CD14-positive monocyte (primary cell): ENCODE measurements around the gene CKS2. TPM values are rescaled to one million over a fixed set of nuclear protein-coding genes. Genes with fewer than 3 reads are reported as not detected.

Experiments used
- DNase-seq, 3 donors: peaks; one replicate each; pipeline ENCODE4 v3.0.0-alpha.2; 2011 to 2022
- H2AFZ ChIP-seq: 2 replicates; pipeline ENCODE4 v1.6.0; 2012; ENCODE audit warnings: mild to moderate bottlenecking, low read depth, low read length, inconsistent platforms; ENCODE audit not compliant: insufficient read depth, poor library complexity, severe bottlenecking
- H3K27ac ChIP-seq, 2 donors: 1 replicate in 1 of 2; 2 replicates in 1 of 2; pipeline ENCODE4 v1.5.1; 2012 to 2013; ENCODE audit warnings: low read length in 2 of 2, control low read depth in 1 of 2, inconsistent platforms in 1 of 2, low read depth in 1 of 2, mild to moderate bottlenecking in 1 of 2
- H3K27me3 ChIP-seq, 2 donors: one replicate each; pipeline versions ENCODE4 v1.6.0 to v1.6.1; 2011 to 2013; ENCODE audit warnings: low read length in 2 of 2; ENCODE audit not compliant: control insufficient read depth in 2 of 2, insufficient read depth in 2 of 2
- H3K36me3 ChIP-seq, 2 donors: replicated peaks in 1 of 2; 1 replicate in 1 of 2; 2 replicates in 1 of 2; pipeline versions ENCODE4 v1.5.1 to v1.6.1; 2012 to 2013; ENCODE audit warnings: low read length in 2 of 2, control low read depth in 1 of 2, inconsistent platforms in 1 of 2, mild to moderate bottlenecking in 1 of 2; ENCODE audit not compliant: insufficient read depth in 2 of 2, control insufficient read depth in 1 of 2
- H3K4me1 ChIP-seq, 2 donors: 1 replicate in 1 of 2; 2 replicates in 1 of 2; pipeline versions ENCODE4 v1.5.1 to v1.6.1; 2012 to 2013; ENCODE audit warnings: low read length in 2 of 2, control low read depth in 1 of 2, inconsistent platforms in 1 of 2, mild to moderate bottlenecking in 1 of 2, moderate library complexity in 1 of 2; ENCODE audit not compliant: insufficient read depth in 2 of 2, control insufficient read depth in 1 of 2
- H3K4me2 ChIP-seq: replicated peaks from 2 replicates; pipeline ENCODE3; 2012; ENCODE audit warnings: low read length, moderate library complexity, mild to moderate bottlenecking; ENCODE audit not compliant: poor library complexity, severe bottlenecking; ENCODE audit errors: extremely low read depth
- H3K4me3 ChIP-seq, 3 experiments: fragments of 200-600 bp in 1 of 3; sonication (generic) in 1 of 3; replicated peaks in 1 of 3; 1 replicate in 2 of 3; 2 replicates in 1 of 3; pipeline ENCODE4 v1.5.1; 2011 to 2013; ENCODE audit warnings: low read length in 3 of 3, mild to moderate bottlenecking in 3 of 3, control low read depth in 2 of 3, low read depth in 2 of 3, inconsistent platforms in 1 of 3, moderate library complexity in 1 of 3
- H3K79me2 ChIP-seq: 2 replicates; pipeline ENCODE4 v1.6.0; 2012; ENCODE audit warnings: mild to moderate bottlenecking, control low read depth, inconsistent platforms, low read length, moderate library complexity; ENCODE audit not compliant: insufficient read depth
- H3K9ac ChIP-seq: 2 replicates; pipeline ENCODE4 v1.6.0; 2017; ENCODE audit warnings: low read length, mild to moderate bottlenecking; ENCODE audit not compliant: insufficient read depth, poor library complexity, severe bottlenecking
- H3K9me3 ChIP-seq, 2 donors: replicated peaks in 1 of 2; 1 replicate in 1 of 2; 2 replicates in 1 of 2; pipeline versions ENCODE4 v1.5.1 to v1.6.1; 2012 to 2013; ENCODE audit warnings: low read length in 2 of 2, control low read depth in 1 of 2; ENCODE audit not compliant: control insufficient read depth in 1 of 2, insufficient read depth in 1 of 2
- H4K20me1 ChIP-seq: 2 replicates; pipeline ENCODE4 v1.6.0; 2012; ENCODE audit warnings: mild to moderate bottlenecking, low read length, control low read depth, moderate library complexity; ENCODE audit not compliant: insufficient read depth
- H3K27ac Mint-ChIP-seq, 7 donors: one replicate each; pipeline ENCODE4 v1.8.0; 2020; ENCODE audit warnings: mild to moderate bottlenecking in 7 of 7, mixed read lengths in 7 of 7, moderate library complexity in 6 of 7, inconsistent platforms in 2 of 7
- H3K27me3 Mint-ChIP-seq, 3 donors: one replicate each; pipeline ENCODE4 v1.8.0; 2021 to 2022; ENCODE audit warnings: low read depth in 3 of 3, mild to moderate bottlenecking in 3 of 3, mixed read lengths in 3 of 3, moderate library complexity in 3 of 3, inconsistent platforms in 1 of 3
- H3K36me3 Mint-ChIP-seq, 2 donors: one replicate each; pipeline ENCODE4 v1.8.0; 2020; ENCODE audit warnings: mixed read lengths in 2 of 2, inconsistent platforms in 1 of 2, mild to moderate bottlenecking in 1 of 2
- H3K4me1 Mint-ChIP-seq: one replicate; pipeline ENCODE4 v1.8.0; 2020; ENCODE audit warnings: mild to moderate bottlenecking, mixed read lengths
- H3K4me3 Mint-ChIP-seq, 2 donors: one replicate each; pipeline ENCODE4 v1.8.0; 2020; ENCODE audit warnings: mild to moderate bottlenecking in 2 of 2, mixed read lengths in 2 of 2, moderate library complexity in 1 of 2
- H3K9me3 Mint-ChIP-seq, 7 donors: one replicate each; pipeline ENCODE4 v1.8.0; 2020 to 2022; ENCODE audit warnings: mixed read lengths in 7 of 7, mild to moderate bottlenecking in 6 of 7, moderate library complexity in 6 of 7, inconsistent platforms in 2 of 7
- WGBS: methylation state at CpG from one replicate; pipeline ENCODE4 v1.1.5; 2013; ENCODE audit warnings: missing lambda C conversion rate; ENCODE audit not compliant: insufficient coverage; 5-methylcytosine and 5-hydroxymethylcytosine counted together
- intact Hi-C, 2 donors: fragments of 100-400 bp; cut with micrococcal nuclease; formaldehyde crosslinking; loops; one replicate each; pipeline versions ENCODE4 v1.15.0 to v1.15.1; 2023
- polyA plus RNA-seq, 3 donors: library from polyadenylated mRNA; depleted of rRNA in 1 of 3; unstranded in 2 of 3; stranded (reverse) in 1 of 3; fragments of 300-500 nt in 2 of 3; fragments of >200 nt in 1 of 3; fragmentation: Illumina TruSeq in 2 of 3; gene quantifications; 1 replicate in 2 of 3; 2 replicates in 1 of 3; pipeline ENCODE4 v1.2.3, GENCODE V29; 2012 to 2021
- TF ChIP-seq, protein P1 (sequence below): fragments of 200-600 bp; IDR thresholded peaks from one replicate; pipeline ENCODE4 v1.8.0; 2022; ENCODE audit warnings: antibody characterized with exemption, mild to moderate bottlenecking

The CKS2 gene
- polyA plus RNA-seq, 3 donors, result 12.3 to 142 (median 14.5) TPM

DNA sequence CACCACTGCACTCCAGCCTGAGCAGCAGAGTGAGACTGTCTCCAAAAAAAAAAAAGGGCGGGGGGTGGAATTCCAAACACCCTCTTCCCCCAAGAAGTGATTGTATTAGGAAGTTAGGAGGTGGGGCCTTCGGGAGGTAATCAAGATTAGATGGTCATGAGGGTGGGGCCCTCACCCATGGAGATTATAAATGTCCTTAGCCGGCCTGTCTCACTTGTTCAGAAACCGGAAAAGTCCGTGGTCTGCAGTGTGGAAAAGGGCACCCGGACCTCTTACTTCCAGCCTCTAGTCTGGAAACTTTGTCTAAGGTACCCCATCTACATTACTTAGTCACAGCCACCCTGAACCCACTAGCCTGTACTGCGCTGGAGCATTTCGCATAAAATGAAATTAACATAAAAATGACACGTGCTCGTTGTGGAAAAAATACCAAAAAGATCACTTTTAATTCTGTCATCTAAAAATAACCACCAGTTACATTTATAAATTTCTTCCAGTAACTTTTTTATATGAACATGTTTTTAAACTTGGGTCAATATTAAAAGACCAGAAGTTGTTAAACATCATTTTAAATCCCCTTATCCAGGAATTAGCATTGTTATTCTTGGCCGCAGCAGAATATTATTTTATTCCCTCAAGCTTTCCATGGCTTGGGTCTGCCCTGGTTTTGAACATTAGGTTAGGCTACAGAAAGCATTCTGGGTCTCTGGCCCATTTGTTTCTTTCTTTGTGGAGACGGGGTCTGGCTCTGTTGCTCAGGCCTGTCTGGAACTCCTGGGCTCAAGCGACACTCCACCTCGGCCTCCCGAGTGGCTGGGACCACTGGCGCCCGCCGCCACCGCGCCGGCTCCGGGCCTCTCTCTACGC is 1.2 kb upstream of the CKS2 start:
- 17% methylated on average over 16 of the region's 23 CpGs for WGBS
- DNase-seq, result no peak

More for the DNA sequence above, 1.2 kb upstream of the CKS2 start:
- Histone ChIP-seq H3K4me3 (peak overlapping the region; percentile 51 to 89 (median 57)), H3K79me2 (peaks cover 50% of the 10 kb centered on the region), H3K27ac (peak overlapping the region; percentile 91 to 99), H3K4me2 (peak overlapping the region; percentile 80), H3K4me1 (peaks cover 19 to 42% of the 10 kb centered on the region in 2 donors), H4K20me1 (no peaks in the 10 kb centered on the region), H3K9ac (peak overlapping the region; percentile 99), H3K9me3 (no peaks in the 10 kb centered on the region), H3K36me3 (no peaks in the 10 kb centered on the region), H2AFZ (peak overlapping the region; percentile 79), H3K27me3 (no peaks in the 10 kb centered on the region)
- peaks cover 31% of the 10 kb centered on the region for H3K4me1 Mint-ChIP-seq
- H3K27ac Mint-ChIP-seq, result peak overlapping the region; percentile 95 to 99 (median 98)
- peak overlapping the region; percentile 84 to 89 for H3K4me3 Mint-ChIP-seq
- TF ChIP-seq, protein P1, sequence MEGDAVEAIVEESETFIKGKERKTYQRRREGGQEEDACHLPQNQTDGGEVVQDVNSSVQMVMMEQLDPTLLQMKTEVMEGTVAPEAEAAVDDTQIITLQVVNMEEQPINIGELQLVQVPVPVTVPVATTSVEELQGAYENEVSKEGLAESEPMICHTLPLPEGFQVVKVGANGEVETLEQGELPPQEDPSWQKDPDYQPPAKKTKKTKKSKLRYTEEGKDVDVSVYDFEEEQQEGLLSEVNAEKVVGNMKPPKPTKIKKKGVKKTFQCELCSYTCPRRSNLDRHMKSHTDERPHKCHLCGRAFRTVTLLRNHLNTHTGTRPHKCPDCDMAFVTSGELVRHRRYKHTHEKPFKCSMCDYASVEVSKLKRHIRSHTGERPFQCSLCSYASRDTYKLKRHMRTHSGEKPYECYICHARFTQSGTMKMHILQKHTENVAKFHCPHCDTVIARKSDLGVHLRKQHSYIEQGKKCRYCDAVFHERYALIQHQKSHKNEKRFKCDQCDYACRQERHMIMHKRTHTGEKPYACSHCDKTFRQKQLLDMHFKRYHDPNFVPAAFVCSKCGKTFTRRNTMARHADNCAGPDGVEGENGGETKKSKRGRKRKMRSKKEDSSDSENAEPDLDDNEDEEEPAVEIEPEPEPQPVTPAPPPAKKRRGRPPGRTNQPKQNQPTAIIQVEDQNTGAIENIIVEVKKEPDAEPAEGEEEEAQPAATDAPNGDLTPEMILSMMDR, result no peak
- intact Hi-C loops, result loop anchor here (10.0 kb wide), 2 partner anchors 75 to 215 kb away; no protein-coding TSS in a partner anchor
- H3K27me3 Mint-ChIP-seq, result peaks cover 0 to 2% (median 0%) of the 10 kb centered on the region in 3 donors
- H3K9me3 Mint-ChIP-seq, result no peaks in the 10 kb centered on the region
- peaks cover 3 to 6% of the 10 kb centered on the region in 2 donors for H3K36me3 Mint-ChIP-seq
